Measurements from ENCODE around the gene ATL2. TPM values are rescaled to one million over a fixed set of nuclear protein-coding genes. Genes with fewer than 3 reads are reported as not detected.

The ATL2 gene
- total RNA-seq, 4 donors from 2014 or later: 206 to 329 (median 253) TPM

GRCh38 chr2:38317725-38318124, 59.3 kb downstream of the ATL2 start:
- Histone ChIP-seq H3K9me3 (no peaks in the 10 kb centered on the region), H3K4me3 (no peak overlapping the region), H3K36me3 (peaks cover 9 to 49% of the 10 kb centered on the region in 2 donors), H3K4me1 (peaks cover 6 to 75% (median 12%) of the 10 kb centered on the region in 3 donors), H3K27ac (peak overlapping the region in 3 of 4 donors; percentile 28 to 35 (median 28)), H3K27me3 (no peaks in the 10 kb centered on the region)
- no peak for ATAC-seq
- TF ChIP-seq EP300 (IDR thresholded peaks at IDR 0.05) (no peak), POLR2AphosphoS5 (IDR thresholded peaks at IDR 0.05) (no peak), CTCF (IDR thresholded peaks at IDR 0.05) (no peak), POLR2A (IDR thresholded peaks at IDR 0.05) (no peak)

- ATAC-seq: peak; percentile 37
- Histone ChIP-seq H3K9me3 (no peaks in the 10 kb centered on the region), H3K27ac (peak overlapping the region; percentile 53 to 73 (median 62)), H3K4me1 (peaks cover 6 to 56% (median 12%) of the 10 kb centered on the region in 3 donors), H3K4me3 (no peak overlapping the region), H3K36me3 (peaks cover 12 to 68% of the 10 kb centered on the region in 2 donors), H3K27me3 (no peaks in the 10 kb centered on the region)
- TF ChIP-seq EP300 (IDR thresholded peaks at IDR 0.05): no peak
- TF ChIP-seq CTCF (IDR thresholded peaks at IDR 0.05): peak; percentile 70 to 80 (median 76)
- WGBS, 2 donors (ENCODE audit: low coverage in 1 of 2): 26 to 28% methylated on average over 2 of the region's 2 CpGs
These were observed 61.3 kb downstream of the ATL2 start for GRCh38 chr2:38315707-38316333.

- no peak for ATAC-seq
- Histone ChIP-seq H3K9me3 (no peaks in the 10 kb centered on the region), H3K36me3 (peaks cover 8 to 89% of the 10 kb centered on the region in 2 donors), H3K27ac (no peak overlapping the region), H3K4me3 (no peak overlapping the region), H3K27me3 (no peaks in the 10 kb centered on the region), H3K4me1 (peaks cover 0 to 17% (median 0%) of the 10 kb centered on the region in 3 donors)
- TF ChIP-seq CTCF (IDR thresholded peaks at IDR 0.05) (no peak), POLR2A (IDR thresholded peaks at IDR 0.05) (no peak), EP300 (IDR thresholded peaks at IDR 0.05) (no peak), POLR2AphosphoS5 (IDR thresholded peaks at IDR 0.05) (no peak)
- 53 to 100% methylated on average over 1 of the region's 1 CpG for WGBS, 2 donors (ENCODE audit: low coverage in 1 of 2)
These were observed 68.3 kb downstream of the ATL2 start for GRCh38 chr2:38308821-38309220.

GRCh38 chr2:38301969-38302702, 74.9 kb downstream of the ATL2 start:
- TF ChIP-seq CTCF (IDR thresholded peaks at IDR 0.05) (no peak), POLR2A (IDR thresholded peaks at IDR 0.05) (no peak), POLR2AphosphoS5 (IDR thresholded peaks at IDR 0.05) (no peak), EP300 (IDR thresholded peaks at IDR 0.05) (no peak)
- peaks cover 8 to 88% of the 10 kb centered on the region in 2 donors for H3K36me3 ChIP-seq
- no peak overlapping the region for H3K4me3 ChIP-seq
- 100% methylated on average over 1 of the region's 3 CpGs; no CpG with 5 or more reads in 1 of the 2 donors for WGBS, 2 donors (ENCODE audit: low coverage in 1 of 2)
- no peaks in the 10 kb centered on the region for H3K27me3 ChIP-seq
- H3K4me1 ChIP-seq: peaks cover 2 to 44% (median 6%) of the 10 kb centered on the region in 3 donors
- ATAC-seq: no peak
- peak overlapping the region in 3 of 4 donors; percentile 4 to 26 (median 12) for H3K27ac ChIP-seq
- H3K9me3 ChIP-seq: no peaks in the 10 kb centered on the region

Measured in gastroesophageal sphincter (tissue), 4 donors.